HT-29 (cell line): ENCODE data around the gene BMPR1A. TPM values are rescaled to one million over a fixed set of nuclear protein-coding genes. Genes with fewer than 3 reads are reported as not detected.
A peak's percentile ranks its signal among the peaks of the same experiment; 100 is the strongest.

ENCODE experiments used
- DNase-seq: peaks from one replicate; pipeline ENCODE4 v3.0.0-alpha.2; 2015; ENCODE audit warnings: low spot score
- total RNA-seq: library from RNA; depleted of rRNA; stranded (reverse); fragments of >200 nt; shearing (Covaris generic); gene quantifications from 2 replicates; pipeline ENCODE4 v1.2.3, GENCODE V29; 2014

The BMPR1A gene
- total RNA-seq, 1 experiment from 2014 or later: 11.2 TPM

DNA sequence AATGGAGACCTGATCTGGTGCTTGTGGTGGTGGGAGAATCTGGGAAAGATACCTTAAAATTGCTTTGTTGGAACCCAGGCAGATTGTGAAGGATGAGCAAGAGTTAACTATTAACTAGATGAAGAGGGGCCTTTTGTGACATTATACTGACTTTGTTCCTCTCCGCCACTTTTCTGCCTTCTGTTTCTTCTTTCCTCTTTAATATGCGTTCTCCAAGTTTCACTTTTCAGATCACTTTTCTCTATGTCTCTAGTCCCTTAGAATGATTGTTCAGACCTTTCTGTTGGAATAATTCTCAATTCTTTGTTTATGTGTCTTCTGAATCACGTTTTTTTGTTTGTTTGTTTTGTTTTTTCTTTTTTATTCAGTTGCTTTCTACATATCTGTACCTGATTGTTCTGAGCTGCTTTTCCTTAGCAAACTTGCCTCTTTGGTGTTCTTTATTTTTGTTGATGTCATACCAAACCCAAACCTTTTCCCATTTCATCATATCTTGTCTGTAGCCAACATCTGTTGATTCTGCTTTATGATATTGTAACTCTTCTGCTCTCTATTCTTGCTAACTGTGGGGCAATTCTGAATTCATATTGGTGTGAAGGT lies 2.8 kb downstream of the BMPR1A start:
- no peak for DNase-seq

DNA sequence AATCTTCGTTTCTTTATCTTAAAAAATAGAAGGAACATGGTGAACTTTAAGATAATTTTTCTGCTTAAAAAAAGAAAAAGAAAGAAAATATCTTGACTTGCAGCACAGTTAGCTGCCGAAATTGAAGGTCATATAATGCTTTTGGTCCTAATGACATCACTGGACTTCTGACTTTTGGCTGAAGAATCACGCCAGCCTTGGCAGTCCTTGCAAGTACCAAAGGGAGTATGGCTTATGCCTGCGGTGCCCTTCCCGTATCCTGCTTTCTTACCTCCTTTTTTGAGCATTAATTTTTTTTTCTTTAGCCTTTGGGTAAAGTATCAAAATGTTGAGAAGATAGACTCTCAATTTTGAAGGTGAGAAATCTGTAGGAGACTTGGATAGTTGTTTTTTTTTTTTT lies 7.0 kb downstream of the BMPR1A start:
- no peak for DNase-seq

DNA sequence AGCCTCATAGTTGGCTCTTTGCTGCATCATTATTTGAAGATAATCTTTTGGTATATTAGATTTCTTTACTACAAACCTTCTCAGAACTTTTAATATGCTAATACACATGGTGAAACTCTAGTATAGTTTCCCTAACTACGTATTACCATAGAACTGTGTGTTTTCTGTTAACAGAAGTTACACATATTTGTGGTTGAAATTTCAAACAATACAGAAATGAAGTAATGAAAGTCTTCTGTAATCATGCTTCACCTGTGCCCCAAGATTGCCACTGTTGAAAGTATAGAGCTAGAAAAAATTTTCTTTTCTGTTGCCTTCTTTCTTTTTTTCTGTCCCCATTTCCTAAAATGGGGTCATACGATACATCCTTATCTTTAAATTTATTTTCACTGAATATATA lies 9.1 kb downstream of the BMPR1A start:
- no peak for DNase-seq

DNA sequence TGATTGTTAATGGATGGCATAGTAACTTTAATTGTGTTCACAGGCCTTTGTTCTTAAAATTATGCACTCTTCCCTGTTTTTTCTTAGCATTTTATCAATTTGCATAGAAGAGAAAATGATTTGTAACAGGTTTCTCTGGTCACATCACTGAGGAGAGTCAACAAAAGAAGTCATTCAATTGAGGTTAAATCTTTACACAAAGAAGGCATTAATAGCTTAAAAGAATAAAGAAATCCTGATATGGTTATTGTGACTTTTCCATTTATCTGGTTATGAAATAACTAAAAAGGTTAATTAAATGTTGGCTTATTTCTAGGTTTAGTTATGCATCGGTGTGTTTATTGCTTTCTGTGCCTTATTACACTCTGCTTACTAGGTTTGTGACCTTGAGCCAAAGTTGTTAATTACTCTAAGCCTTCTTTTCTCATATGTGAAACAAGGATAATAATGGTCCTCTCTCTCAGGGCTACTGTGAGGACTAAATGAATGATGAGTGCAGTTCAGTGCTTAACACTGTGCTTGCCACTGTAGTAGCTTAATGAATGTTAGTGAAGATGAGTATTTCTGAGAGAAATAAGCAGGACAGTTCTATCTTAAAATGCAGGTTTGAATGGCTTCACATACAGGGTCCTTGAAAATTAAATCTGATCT lies 12.1 kb downstream of the BMPR1A start:
- DNase-seq: no peak

DNA sequence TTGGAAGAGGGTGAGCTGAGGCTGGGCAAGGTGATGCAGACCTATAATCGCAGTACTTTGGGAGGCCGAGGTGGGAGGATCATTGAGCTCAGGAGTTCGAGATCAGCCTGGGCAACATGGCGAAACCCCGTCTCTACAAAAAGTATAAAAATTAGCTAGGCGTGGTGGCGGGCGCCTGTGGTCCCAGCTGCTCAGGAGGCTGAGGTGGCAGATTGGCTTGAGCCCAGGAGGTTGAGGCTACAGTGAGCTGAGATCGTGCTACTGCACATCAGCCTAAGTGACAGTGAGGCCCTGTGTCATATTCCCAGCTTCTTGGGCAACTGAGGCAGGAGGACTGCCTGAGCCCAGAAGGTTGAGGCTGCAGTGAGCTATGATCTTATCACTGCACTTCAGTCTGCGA lies 13.6 kb downstream of the BMPR1A start:
- DNase-seq: no peak

DNA sequence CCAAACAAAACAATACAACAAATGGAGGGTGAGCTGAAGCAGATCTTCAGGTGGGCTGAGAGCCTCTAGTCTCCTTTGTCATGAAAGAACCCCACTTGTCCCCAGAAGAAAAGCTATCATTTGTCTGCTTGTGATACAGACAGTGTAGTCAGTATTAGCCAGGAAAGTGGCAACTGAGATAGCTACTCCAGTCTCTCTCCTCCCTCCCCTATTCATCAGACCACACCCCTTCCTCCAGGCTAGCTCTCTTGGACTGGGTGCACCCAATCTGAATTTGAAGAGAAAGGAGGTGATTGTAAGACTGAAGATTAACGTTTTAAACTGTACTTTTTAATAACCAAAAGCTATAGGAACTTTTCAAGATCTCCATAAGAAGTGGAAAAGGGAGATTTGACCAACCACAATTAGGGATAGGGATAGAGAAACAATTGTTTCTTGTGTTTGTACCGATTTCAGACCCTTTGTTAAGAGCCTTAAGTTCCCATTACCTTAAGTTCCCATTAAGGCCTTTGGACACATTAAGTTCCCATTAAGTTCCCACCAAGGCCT lies 14.1 kb downstream of the BMPR1A start:
- DNase-seq: no peak

DNA sequence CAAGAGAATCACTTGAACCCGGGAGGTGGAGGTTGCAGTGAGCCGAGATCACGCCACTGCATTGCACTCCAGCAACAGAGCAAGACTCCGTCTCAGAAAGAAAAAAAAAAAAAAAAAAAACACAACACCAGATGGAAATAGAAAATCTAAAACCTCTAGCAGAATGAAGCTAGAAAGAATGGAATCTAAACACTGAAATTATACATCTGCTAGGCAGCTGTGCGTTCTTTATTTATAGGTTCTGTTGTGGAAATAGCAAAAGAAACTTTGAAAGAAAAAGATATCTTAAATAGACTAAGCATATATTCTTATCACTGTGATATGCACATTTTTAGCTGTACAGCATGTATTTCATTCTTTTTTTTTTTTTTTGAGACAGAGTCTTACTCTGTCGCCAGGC lies 17.1 kb downstream of the BMPR1A start:
- no peak for DNase-seq

DNA sequence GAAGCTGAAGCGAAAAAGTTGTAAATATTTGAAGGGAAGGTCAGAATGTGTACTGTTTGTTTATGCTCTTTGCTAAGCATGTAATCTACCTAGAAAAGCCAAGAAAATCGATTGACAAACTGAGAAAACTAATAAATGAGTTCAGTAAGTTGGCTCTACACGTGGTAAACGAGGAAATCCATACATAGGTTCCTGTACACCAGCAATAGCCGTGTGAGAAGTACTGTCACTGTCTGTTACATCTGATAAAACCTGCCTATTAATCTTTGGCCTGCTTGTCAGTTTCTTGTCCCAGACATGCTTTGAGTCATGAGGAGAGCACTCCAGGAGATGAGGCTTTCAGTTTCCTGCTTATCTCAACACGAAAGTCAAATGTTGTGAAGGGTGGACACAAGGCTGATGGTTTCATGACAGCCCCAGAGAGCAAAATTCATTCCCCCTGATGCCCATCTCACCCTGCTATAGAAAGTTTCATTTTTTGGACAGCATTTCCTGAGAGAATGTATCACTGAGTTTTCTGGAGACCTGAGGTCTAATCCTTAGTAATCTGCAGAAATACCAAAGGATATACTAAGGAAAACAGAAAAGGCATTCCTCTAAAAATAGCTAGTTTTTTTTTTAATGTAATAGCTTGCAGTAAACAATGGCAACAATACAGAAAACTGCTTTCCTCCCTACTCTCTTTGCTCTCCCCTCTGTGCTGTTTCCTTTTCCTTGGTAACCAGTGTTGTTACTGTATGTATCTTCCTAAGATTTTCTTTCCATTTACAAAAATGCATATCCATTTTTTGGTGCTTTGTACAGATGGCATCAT lies 18.8 kb downstream of the BMPR1A start:
- DNase-seq: no peak

DNA sequence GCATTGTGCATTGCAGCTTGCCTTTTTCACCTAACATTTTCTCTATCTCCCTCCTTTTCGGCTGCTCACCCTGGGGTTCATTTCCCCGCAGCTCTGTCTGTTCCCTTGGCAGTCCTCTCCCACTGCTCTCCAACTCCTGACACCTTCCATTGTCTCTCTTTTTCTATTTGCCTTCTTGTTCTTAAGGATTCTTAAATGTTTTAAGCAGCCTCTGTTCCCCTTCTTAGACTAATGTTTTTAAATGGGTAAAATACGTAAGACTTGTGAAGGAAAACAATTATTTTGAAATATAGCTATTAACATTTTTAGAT lies 19.4 kb downstream of the BMPR1A start:
- no peak for DNase-seq

DNA sequence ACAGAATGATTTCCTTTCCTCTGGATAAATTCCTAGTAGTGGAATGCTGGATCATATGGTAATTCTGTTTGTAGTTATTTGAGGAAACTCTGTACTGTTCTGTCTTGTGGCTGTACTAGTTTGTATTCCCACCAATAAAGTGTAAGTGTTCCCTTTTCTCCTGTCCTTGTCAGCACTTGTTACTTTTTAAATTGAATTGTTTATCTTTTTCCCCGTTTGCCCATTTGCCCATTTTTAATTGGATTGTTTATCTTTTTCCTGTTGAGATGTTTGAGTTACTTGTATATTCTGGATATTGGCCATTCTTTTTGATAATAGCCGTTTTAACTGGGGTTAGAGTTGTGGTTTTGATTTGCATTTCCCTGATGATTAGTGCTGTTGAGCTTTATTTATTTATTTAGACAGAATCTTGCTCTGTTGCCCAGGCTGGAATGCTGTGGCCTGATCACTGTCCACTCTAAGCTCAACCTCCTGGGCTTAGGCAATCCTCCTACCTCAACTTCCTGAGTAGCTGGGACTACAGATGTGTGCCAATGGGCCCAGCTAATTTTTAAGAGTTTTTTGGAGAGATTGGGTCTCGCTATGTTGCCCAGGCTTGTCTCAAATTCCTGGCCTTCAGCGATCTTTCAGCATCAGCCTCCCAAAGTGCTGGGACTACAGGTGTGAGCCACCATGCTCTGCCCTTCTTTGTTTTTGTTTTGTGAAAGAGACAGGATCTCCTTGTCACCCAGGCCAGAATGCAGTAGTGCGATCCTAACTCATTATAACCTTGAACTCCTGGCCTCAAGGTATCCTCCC lies 23.0 kb downstream of the BMPR1A start:
- DNase-seq: no peak

DNA sequence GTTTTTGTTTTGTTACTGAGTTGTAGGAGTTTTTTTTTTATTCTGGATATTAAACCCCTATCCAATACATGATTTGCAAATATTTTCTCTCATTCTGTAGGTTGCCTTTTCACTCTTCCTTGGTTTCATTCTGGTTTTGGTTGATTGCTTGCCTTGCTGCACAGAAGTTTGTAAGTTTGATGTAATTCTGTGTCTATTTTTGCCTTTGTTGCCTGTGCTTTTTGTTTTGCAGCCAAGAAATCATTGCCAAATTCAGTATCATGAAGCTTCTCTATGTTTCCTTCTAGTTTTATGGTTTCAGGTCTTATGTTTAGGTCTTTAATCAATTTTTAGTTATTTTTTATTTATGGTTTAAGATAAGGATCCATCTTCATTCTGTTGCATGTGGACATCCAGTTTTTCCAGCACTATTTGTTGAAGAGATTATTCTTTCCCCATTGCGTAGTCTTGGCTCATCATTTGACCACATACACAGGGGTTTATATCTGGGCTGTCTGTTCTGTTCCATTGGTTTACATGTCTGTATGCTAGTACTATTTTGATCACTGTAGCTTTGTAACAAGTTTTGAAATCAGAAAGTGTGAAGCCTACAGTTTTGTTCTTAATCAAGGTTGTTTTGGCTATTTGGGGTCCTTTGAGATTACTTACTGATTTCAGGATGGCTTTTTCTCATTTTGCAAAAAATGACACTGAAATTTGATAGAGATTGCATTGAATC lies 26.4 kb downstream of the BMPR1A start:
- no peak for DNase-seq

DNA sequence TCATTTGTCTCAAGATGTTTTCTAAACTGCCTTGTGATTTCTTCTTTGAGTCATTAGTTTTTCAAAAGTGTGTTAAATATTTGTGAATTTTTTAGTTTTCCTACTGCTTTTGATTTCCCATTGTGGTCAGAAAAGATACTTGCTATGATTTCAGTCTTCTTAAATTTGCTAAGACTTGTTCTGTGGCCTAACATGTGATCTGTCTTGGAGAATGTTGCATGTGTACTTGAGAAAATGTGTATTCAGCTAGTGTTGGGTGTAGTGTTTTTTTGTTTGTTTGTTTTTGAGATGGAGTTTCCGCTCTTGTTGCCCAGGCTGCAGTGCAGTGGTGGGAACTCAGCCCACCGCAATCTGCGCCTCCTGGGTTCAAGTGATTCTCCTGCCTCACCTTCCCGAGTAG lies 28.6 kb downstream of the BMPR1A start:
- DNase-seq: no peak

DNA sequence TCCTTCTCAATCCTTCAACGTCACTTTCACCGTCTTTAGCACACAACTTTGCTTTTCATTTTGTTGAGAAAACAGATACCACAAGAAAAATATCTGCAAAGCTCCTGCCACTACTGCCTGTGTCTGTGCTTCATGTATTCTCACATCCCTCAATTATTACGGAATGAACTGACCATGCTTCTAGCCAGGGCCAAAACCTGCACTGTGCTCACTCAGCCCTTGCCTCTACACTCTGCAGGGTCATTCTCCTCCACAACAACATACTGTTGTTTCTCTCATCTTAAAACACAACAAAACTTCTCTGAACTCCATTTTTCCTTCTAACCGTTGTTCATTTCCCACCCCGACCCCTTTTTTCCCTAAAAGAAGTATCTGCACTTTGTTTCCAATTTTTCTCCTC lies 29.5 kb downstream of the BMPR1A start:
- DNase-seq: no peak

DNA sequence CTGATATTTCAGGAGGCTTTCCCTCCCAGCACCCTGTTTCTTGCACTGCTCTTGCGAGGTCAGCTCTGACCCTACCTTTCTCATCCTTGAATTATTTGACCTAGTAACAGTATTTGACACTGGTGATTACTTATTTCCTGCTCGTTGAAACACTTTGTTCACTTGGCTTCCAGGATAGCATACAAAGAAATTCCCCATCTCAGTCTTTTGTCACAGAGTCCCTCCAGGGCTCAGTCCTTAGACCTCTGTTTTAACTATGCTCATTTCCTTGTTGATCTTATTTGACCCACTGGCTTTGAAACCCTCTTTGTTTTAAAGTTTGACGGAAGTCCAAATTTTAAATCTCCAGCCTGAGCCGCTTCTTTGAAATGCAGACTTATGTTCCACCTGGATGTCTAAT lies 29.9 kb downstream of the BMPR1A start:
- DNase-seq: no peak

DNA sequence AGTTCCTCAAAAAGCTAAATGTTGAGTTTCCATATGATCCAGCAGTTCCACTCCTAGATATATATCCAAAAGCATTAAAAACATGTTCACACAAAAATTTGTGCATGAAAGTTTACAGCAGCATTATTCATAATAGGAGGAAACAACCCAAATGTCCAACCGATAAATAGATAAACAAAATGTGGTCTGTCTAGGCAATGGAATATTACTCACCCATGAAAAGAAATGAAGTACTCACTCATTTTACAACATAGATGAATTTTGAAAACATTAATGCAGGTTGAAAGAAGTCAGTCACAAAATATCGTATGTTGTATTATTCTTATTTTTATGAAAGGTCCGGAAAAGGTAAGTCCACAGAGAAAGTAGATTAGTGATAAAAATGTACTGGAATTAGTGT lies 34.0 kb downstream of the BMPR1A start:
- no peak for DNase-seq

DNA sequence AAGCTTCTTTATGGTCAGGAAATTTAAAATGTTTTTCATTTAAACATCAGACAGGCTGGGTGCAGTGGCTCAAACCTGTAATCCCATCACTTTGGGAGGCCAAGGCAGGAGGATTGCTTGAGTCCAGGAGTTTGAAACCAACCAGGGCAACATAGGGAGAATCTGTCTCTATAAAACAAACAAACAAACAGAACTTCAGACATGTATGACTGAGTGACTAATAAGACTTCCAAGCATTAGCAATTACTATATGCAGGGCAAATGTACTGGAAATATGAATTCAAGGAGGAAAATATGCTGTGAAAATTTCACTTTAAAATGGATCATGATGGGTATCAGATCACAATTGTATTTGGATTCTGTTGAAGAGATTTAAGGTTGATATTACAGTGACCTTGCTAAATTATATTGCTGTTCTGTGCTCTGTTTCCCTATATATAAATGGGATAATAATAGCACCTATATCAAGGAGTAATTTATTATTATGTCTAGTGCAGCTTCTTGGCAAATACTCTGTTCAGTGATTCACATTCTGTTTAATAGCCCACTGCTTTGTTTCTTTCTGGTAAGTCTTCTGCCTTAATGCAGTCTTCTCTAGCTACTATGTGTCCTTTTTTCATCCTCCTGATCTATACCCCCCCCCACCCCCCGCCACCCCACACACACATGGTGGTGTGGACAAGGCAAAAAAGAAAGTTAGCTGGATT lies 36.2 kb downstream of the BMPR1A start:
- DNase-seq: no peak

DNA sequence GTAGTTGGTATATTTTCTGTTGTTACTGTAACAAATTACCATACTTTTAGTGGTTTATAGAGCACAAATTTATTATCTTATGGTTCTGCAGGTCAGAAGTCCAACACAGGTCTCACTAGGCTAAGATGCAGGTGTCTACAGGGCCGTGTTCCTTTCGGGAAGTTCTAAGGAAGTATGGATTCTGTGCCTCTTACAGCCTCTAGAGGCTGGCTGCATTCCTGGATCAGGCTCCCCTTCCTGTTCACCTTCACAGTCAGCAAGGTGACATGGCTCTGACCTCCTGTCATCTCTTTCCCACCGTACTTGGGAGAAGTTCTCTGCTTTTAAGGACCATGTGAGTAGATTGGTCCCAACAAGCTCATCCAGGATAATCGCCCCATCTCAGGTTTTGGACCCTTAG lies 37.3 kb downstream of the BMPR1A start:
- DNase-seq: no peak

DNA sequence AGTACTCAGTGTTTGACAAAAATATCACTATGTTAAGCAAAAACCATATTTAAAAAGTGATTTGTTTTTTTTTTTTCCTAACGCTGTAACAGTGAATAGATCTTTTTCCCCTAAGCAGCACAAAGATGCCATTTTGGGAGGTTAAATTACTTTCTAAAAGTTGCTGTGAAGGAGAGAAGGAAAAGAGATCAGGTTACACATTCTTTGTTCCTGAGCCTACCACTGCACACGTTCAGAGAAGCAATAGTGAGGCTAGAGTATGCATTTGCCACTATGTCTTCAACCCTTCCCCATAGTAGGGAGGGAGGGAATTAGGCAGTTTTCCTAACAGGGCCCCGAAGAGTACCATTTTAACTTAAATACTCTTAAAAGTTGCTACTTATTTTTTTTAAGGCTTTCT lies 38.9 kb downstream of the BMPR1A start:
- peak; percentile 1 for DNase-seq

DNA sequence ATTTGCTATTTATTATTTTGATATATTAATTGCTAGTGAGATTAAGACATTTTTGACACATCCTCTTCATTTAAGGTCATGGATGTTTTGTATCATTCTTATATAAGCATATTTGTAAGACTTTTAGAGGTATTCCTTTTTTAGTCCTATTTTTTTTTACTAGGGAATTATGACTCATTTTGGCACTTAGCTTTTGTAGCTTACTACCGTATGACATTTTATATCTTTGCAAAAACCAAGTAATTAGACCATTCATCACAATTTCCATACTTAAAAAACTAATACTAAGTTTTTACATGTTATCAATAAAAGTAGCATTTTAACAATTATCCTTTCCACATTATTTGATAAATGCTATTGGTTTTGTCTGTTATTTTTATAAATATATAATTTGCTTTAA lies 41.6 kb downstream of the BMPR1A start:
- no peak for DNase-seq

DNA sequence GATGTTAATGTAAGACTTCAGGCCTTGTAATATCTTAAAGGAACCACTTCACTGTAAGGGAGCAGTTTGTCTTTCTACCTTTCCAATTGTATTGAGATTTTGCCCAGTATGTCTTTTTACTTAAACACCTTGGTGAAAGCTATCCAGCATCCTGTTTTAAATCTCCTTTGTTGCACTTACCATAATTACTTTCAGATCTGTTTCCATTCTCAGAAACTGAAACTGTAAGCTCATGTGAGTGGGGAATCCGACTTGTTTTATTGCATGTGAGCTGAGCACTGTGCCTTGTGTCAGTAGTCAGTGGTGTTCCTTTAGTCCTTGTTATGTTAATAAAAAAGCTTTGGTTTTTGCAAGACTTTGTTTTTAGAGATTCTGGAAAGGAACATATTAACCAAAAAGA lies 42.2 kb downstream of the BMPR1A start:
- no peak for DNase-seq
